ENCODE results near the gene PML. TPM values are rescaled to one million over a fixed set of nuclear protein-coding genes. Genes with fewer than 3 reads are reported as not detected.

The PML gene
- total and polyA plus RNA-seq, 9 of the 15 experiments (the other 6 are each of a cell fraction or from before 2014, with no cell fraction given), result 5.0 to 50.7 (median 10.1) TPM

GRCh38 chr15:73950831-73951561 is 43.5 kb upstream of the PML start (continued):
- TF ChIP-seq ZHX1 (conservative IDR thresholded peaks at IDR 0.05; ENCODE audit: low read length) (0 out of 2 replicates have a peak, but pooled peaks have one; percentile 13), ZNF146 (CRISPR knock-in tag; IDR thresholded peaks at IDR 0.05; ENCODE audit: unreplicated experiment) (no peak), TEAD2 (tag; IDR thresholded peaks at IDR 0.05) (no peak), MAFF (IDR thresholded peaks at IDR 0.05; ENCODE audit: low read length) (no peak), STAG1 (CRISPR knock-in tag; IDR thresholded peaks at IDR 0.05; ENCODE audit: borderline replicate concordance) (peak; percentile 46; the same call in 1 of the 2 replicates), JUND (IDR thresholded peaks at IDR 0.05; ENCODE audit: borderline replicate concordance, low read depth, low read length) (peak; percentile 8; the same call in 1 of the 2 replicates), JUND (tag; IDR thresholded peaks at IDR 0.05; ENCODE audit: borderline replicate concordance, low read depth, low read length) (no peak; the same call in 2 of the 3 replicates), HEY1 (CRISPR knock-in tag; IDR thresholded peaks at IDR 0.05; ENCODE audit: borderline replicate concordance) (no peak), PCBP2 (IDR thresholded peaks at IDR 0.05; ENCODE audit: low read depth, low read length, poor library complexity, severe bottlenecking) (no peak), JUNB (CRISPR knock-in tag; conservative IDR thresholded peaks at IDR 0.05) (no peak), FOS (IDR thresholded peaks at IDR 0.05; ENCODE audit: extremely low read depth, insufficient read length) (no peak), CHAMP1 (IDR thresholded peaks at IDR 0.05) (no peak), POLR2H (tag; IDR thresholded peaks at IDR 0.05; ENCODE audit: low read depth) (no peak), KAT2B (IDR thresholded peaks at IDR 0.05; ENCODE audit: low read depth, low read length) (no peak), HNRNPL (IDR thresholded peaks at IDR 0.05; ENCODE audit: low read depth, low read length) (no peak), NCOR1 (IDR thresholded peaks at IDR 0.05) (no peak), ZNF644 (tag; IDR thresholded peaks at IDR 0.05; ENCODE audit: low read depth) (no peak), CEBPB (tag; IDR thresholded peaks at IDR 0.05) (no peak), TEAD1 (CRISPR knock-in tag; IDR thresholded peaks at IDR 0.05) (no peak)
- TF ChIP-seq, protein P1, sequence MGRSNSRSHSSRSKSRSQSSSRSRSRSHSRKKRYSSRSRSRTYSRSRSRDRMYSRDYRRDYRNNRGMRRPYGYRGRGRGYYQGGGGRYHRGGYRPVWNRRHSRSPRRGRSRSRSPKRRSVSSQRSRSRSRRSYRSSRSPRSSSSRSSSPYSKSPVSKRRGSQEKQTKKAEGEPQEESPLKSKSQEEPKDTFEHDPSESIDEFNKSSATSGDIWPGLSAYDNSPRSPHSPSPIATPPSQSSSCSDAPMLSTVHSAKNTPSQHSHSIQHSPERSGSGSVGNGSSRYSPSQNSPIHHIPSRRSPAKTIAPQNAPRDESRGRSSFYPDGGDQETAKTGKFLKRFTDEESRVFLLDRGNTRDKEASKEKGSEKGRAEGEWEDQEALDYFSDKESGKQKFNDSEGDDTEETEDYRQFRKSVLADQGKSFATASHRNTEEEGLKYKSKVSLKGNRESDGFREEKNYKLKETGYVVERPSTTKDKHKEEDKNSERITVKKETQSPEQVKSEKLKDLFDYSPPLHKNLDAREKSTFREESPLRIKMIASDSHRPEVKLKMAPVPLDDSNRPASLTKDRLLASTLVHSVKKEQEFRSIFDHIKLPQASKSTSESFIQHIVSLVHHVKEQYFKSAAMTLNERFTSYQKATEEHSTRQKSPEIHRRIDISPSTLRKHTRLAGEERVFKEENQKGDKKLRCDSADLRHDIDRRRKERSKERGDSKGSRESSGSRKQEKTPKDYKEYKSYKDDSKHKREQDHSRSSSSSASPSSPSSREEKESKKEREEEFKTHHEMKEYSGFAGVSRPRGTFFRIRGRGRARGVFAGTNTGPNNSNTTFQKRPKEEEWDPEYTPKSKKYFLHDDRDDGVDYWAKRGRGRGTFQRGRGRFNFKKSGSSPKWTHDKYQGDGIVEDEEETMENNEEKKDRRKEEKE (IDR thresholded peaks at IDR 0.05; ENCODE audit: borderline replicate concordance in 1 of 2, control insufficient read depth in 1 of 2, low read depth in 2 of 2, low read length in 1 of 2), result no peak

Data from K562 (cell line).